Parathyroid adenoma (tissue), 2 donors: Measurements from ENCODE around the gene DDX27.

Experiments used
- H2AFZ ChIP-seq: fragments of 300-600 bp; sonication (generic); one replicate; pipeline ENCODE4 v1.7.0; 2017; ENCODE audit warnings: antibody characterized with exemption, mild to moderate bottlenecking
- H3K27ac ChIP-seq: fragments of 300-600 bp; sonication (generic); one replicate; pipeline ENCODE4 v1.7.0; 2017
- H3K27me3 ChIP-seq: fragments of 300-600 bp; sonication (generic); one replicate; pipeline ENCODE4 v1.7.0; 2017; ENCODE audit warnings: low read length; ENCODE audit not compliant: control insufficient read depth, insufficient read depth
- H3K36me3 ChIP-seq: fragments of 300-600 bp; sonication (generic); one replicate; pipeline ENCODE4 v1.7.0; 2017; ENCODE audit warnings: low read length; ENCODE audit not compliant: control insufficient read depth, insufficient read depth
- H3K4me1 ChIP-seq: fragments of 300-600 bp; sonication (generic); one replicate; pipeline ENCODE4 v1.7.0; 2017; ENCODE audit warnings: control low read depth
- H3K4me2 ChIP-seq: fragments of 300-600 bp; sonication (generic); one replicate; pipeline ENCODE4 v1.7.0; 2017; ENCODE audit warnings: low read length
- H3K4me3 ChIP-seq: fragments of 300-600 bp; sonication (generic); one replicate; pipeline ENCODE4 v1.7.0; 2017; ENCODE audit warnings: low read depth, low read length
- H3K79me2 ChIP-seq: fragments of 300-600 bp; sonication (generic); one replicate; pipeline ENCODE4 v1.7.0; 2017; ENCODE audit warnings: control low read depth
- H3K9ac ChIP-seq: fragments of 300-600 bp; sonication (generic); one replicate; pipeline ENCODE4 v1.7.0; 2017; ENCODE audit warnings: mild to moderate bottlenecking
- H3K9me3 ChIP-seq: fragments of 300-600 bp; sonication (generic); one replicate; pipeline ENCODE4 v1.7.0; 2017; ENCODE audit warnings: low read length; ENCODE audit not compliant: control insufficient read depth
- CTCF ChIP-seq: fragments of 300-600 bp; sonication (generic); IDR thresholded peaks from one replicate; pipeline ENCODE4 v1.7.0; 2017; ENCODE audit warnings: antibody characterized with exemption, mild to moderate bottlenecking
- donor health status: primary hyperparathyroidism.

The DDX27 gene

DNA sequence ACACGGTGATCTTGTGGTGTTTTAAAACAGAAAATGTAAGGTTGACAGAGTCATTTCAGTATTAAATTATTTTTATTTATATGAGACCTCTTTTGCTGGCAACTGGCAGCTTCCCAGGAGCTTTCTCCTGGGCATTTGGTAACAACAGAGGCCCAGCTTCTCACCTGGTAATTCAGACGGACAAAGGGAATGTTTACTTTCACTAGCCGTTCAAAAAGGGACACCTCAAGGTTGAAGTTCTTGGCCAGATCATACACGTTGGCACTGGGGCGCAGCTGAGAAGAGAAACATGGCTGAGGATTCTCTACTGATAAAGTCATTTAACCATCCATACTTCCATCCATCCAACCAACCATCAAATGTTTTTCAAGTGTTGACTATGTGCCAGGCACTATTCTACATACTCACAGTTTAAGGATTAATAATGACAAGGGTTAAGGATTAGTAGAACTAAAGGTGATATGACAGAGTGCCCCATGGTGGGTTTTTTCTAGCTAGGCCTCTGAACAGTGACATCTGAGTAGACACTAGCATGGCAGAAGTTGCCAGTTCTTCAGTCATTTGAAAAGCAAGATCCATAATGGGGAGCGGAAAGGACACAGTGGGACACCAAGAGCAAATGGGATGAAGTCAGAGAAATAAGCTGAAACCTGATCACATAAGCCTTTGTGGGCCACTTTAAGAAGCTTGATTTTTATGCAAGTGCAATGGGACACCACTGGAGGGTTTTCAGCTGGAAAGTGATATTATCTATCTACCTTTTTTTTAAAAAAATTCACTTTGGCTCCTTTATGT is 33.5 kb downstream of the DDX27 start:
- Histone ChIP-seq H3K36me3 (no peaks in the 10 kb centered on the region), H3K4me2 (no peak overlapping the region), H3K4me3 (no peak overlapping the region), H3K79me2 (no peaks in the 10 kb centered on the region), H3K27ac (peak overlapping the region; percentile 52), H3K27me3 (no peaks in the 10 kb centered on the region), H3K9me3 (no peaks in the 10 kb centered on the region), H3K4me1 (peaks cover 8% of the 10 kb centered on the region), H3K9ac (no peak overlapping the region), H2AFZ (no peak overlapping the region)
- TF ChIP-seq CTCF: no peak

DNA sequence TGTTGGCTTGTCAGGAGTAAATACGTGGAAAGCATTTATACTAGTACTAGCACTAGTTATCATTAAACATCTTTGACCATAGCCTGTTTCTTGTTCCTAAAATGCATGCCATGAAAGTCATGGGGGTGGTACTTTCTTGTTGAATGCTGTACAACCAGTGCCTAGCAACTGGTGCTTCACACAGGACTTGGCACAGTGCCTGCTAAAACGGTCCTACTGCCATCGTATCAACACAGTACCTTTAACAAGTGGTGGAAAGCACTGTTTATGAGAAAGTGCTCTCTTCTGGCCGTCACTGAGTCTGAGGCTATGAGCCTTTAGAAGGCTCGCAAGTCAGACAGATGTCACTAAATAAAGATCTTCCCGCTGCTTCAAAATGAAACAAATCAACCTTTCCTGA is 37.0 kb downstream of the DDX27 start:
- Histone ChIP-seq H2AFZ (no peak overlapping the region), H3K9ac (no peak overlapping the region), H3K9me3 (no peaks in the 10 kb centered on the region), H3K4me2 (no peak overlapping the region), H3K27me3 (no peaks in the 10 kb centered on the region), H3K27ac (no peak overlapping the region), H3K36me3 (no peaks in the 10 kb centered on the region), H3K4me1 (peaks cover 8% of the 10 kb centered on the region), H3K79me2 (no peaks in the 10 kb centered on the region), H3K4me3 (no peak overlapping the region)
- no peak for TF ChIP-seq CTCF

DNA sequence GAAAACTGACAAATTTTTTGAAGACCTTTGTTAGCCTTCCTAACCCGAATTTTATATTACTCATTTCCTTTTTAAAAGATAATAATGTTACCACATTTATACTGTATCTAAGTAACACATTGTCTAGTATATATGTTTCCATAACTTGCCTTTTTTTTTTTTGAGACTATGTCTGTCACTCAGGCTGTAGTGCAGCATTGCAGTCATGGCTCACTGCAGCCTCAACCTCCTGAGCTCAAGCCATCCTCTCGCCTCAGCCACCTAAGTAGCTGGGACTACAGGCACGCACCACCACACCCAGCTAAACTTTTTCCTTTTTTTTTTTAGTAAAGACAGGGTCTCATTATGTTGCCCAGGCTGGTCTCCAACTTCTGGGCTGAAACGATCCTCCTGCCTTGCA is 40.1 kb downstream of the DDX27 start:
- no peak for TF ChIP-seq CTCF
- Histone ChIP-seq H3K27ac (no peak overlapping the region), H3K79me2 (no peaks in the 10 kb centered on the region)

DNA sequence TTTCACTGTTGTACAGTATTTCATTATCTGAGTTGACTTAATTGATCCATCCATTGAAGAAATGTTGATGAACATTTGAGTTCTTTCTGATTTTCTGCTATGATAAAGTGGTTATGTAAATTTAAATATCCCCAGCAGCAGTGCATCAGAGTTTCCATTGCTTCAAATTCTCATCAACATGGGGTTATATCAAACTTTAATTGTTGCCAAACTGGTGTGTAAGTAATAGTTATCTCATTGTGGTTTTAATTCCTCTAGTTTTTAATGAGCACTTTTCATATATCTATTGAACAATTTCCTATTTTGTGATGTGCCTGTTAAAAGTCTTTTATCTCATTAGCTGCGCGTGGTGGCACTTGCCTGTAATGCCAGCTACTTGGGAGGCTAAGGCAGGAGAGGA is 40.6 kb downstream of the DDX27 start:
- no peak overlapping the region for H2AFZ ChIP-seq
- no peak overlapping the region for H3K9ac ChIP-seq
- no peaks in the 10 kb centered on the region for H3K4me1 ChIP-seq
- TF ChIP-seq CTCF: no peak
- no peaks in the 10 kb centered on the region for H3K36me3 ChIP-seq
- no peaks in the 10 kb centered on the region for H3K79me2 ChIP-seq
- H3K4me2 ChIP-seq: no peak overlapping the region
- H3K27me3 ChIP-seq: no peaks in the 10 kb centered on the region
- H3K27ac ChIP-seq: no peak overlapping the region
- H3K9me3 ChIP-seq: no peaks in the 10 kb centered on the region
- H3K4me3 ChIP-seq: no peak overlapping the region

More for the DNA sequence above, 40.1 kb downstream of the DDX27 start:
- no peaks in the 10 kb centered on the region for H3K27me3 ChIP-seq
- H3K9me3 ChIP-seq: no peaks in the 10 kb centered on the region
- no peaks in the 10 kb centered on the region for H3K4me1 ChIP-seq
- H3K9ac ChIP-seq: no peak overlapping the region
- no peaks in the 10 kb centered on the region for H3K36me3 ChIP-seq
- no peak overlapping the region for H2AFZ ChIP-seq
- H3K4me2 ChIP-seq: no peak overlapping the region
- H3K4me3 ChIP-seq: no peak overlapping the region

DNA sequence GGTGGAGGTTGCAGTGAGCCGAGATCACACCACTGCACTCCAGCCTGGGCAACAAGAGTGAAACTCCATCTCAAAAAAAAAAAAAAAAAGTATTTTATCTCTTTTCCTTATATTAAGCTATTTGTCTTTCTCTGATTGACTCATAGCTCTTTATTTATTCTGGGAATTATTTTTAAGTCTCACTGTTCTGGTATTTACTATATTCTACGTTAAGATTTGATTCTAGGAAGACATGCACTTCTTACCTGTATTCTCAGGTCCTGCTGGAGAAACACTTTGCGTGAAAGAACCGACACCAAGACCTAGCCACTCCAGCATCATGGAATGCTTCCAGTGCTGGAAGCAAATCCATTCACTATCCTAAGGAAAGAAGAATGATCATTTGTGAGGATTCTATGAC is 41.0 kb downstream of the DDX27 start:
- Histone ChIP-seq H3K27ac (no peak overlapping the region), H3K79me2 (no peaks in the 10 kb centered on the region), H3K9me3 (no peaks in the 10 kb centered on the region), H3K4me3 (no peak overlapping the region), H3K36me3 (no peaks in the 10 kb centered on the region), H3K4me1 (no peaks in the 10 kb centered on the region), H2AFZ (no peak overlapping the region), H3K4me2 (no peak overlapping the region), H3K9ac (no peak overlapping the region), H3K27me3 (no peaks in the 10 kb centered on the region)
- TF ChIP-seq CTCF: no peak
